Measurements from ENCODE around the gene OR10A5. TPM values are rescaled to one million over a fixed set of nuclear protein-coding genes. Genes with fewer than 3 reads are reported as not detected.
"Not testable (repeated sequence)": the region's sequence is repeated elsewhere in the genome, so short reads cannot be mapped to it uniquely, and the experiment has no call there.

OR10A5 gene, protein sequence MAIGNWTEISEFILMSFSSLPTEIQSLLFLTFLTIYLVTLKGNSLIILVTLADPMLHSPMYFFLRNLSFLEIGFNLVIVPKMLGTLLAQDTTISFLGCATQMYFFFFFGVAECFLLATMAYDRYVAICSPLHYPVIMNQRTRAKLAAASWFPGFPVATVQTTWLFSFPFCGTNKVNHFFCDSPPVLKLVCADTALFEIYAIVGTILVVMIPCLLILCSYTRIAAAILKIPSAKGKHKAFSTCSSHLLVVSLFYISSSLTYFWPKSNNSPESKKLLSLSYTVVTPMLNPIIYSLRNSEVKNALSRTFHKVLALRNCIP
- total RNA-seq, result not detected
- long read RNA-seq, result 0 reads

DNA sequence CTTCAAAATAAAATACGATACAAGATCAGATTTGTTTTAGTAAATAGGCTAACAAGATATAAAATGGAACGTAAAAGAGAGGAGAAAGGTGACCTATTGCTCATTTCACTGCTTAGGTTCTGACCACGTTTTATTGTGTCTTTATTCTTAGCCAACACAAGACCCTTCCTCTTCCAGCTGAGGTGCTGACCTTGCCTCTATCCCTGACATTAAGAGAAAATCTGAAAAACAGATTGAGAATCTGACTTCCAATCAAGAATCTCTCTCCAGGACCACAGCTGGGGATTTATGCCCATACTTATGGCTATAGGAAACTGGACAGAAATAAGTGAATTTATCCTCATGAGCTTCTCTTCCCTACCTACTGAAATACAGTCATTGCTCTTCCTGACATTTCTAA is at the start of gene OR10A5:
Gene OR10A5 (plus strand): TSS at position 301 of the 400 bp plus-strand sequence. CDS start 0 bp downstream, at position 301.
- intact Hi-C loops (cut with DNase I), result no loop called here
- DNase-seq (ENCODE audit: low spot score), result no peak

DNA sequence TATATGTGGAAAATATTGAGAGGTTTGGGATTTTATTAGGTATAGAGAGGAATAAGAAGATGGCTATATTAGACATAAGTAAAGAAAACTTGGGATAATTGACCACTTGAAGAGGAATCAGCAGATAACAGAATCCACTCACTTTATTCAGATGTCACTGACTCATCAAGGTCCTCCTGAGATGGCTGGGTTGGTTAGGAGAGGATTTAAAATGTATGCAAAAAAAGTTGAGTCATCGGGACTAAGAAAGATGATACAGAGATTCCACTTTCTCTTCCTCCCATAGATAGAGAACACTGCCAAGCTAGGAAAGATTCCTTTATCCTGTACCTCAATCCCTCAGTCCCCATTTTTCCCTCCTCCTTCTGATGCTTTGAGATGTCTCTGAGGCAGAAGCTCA is 46.1 kb upstream of the OR10A5 start, which contains the start of gene OR6A2:
Gene OR6A2 (minus strand): TSS at position 288 of the 400 bp plus-strand sequence. CDS start 3,981 bp downstream, outside the sequence.
- no peak for DNase-seq (ENCODE audit: low spot score)
- intact Hi-C loops (cut with DNase I), result no loop called here

DNA sequence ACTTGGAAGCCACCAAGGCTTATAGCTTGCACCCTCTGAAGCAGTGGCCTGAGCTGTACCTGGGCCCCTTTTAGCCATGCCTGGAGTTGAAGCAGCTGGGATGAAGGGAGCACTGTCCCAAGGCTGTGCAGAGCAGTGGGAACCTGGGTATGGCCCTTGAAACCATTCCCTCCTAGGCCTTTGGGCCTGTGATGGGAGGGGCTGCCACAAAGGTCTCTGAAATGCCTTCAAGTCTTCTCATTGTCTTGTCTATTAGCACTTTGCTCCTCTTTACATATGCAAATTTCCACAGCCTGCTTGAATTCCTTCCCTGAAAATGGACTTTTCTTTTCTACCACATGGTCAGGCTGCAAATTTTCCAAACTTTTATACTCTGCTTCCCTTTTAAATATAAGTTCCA is 44.4 kb upstream of the OR10A5 start:
- DNase-seq (ENCODE audit: low spot score); intact Hi-C loops (cut with DNase I): not testable (repeated sequence)

DNA sequence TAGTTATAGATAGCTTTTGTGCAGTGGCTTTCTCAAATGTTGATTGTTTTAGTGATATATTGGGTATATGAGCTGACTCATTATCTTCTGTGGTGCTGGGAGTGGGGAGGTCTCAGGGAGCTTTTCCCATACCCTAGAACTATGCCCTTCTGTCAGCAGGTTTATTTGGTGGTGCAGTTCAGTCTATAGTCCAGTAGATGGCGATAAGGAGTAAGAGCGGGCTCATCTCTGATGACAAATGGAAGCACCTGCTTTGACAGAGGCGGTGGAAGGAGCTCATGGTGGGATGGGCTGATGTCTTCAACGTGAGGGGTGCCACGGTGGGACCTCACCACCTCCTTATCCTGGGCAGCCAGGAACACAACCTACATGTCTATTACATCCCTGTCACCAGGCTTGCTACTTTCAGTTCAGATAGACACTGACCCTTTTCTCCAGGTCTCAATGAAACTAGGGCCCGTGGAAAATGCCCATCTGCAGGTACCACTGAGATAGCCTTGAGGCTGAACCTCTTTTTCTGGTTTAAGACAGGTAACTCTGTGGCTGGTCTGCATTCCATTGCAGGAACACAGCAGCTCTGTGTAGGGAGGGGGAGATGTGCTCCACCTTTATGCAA is 33.0 kb upstream of the OR10A5 start:
- DNase-seq (ENCODE audit: low spot score), result no peak
- intact Hi-C loops (cut with DNase I), result no loop called here

DNA sequence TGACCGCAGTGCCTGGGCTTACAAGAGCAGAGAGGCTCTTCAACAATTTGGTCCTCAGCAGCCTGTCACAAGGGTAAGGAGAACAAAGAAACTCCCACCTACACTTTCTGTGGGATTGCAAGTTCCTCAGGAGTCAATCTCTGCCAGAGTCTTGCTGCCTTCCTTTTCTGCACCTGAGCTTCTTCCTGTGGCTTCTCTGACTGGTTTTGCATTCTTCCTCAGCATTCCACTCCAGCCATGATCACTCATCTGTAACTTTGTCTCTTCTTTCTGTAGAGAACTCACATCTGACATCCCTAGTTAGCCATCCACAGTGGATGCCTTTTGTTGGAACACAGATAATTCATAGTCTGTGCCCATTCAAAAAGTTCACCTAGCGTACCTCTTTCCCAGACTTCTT is 31.8 kb upstream of the OR10A5 start:
- intact Hi-C loops (cut with DNase I), result no loop called here
- DNase-seq (ENCODE audit: low spot score), result no peak

DNA sequence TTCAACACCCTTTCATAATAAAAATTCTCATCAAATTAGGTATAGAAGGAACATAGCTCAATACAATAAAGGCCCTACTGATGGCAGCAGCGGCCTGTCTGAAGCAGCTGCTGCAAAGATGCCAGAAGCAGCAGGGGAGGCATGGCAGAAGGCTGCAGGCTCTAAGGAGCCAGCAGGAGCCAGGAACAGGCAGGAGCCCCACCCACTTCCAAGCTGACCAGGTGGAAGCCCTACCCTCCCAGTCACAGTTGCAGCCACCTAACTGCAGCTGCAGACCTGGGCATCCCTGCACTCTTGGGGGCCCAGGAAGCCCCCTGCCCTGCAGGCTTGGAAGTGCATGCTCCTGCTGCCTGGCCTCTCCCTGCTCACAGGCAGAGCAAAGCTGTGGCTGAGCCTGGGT is 27.8 kb upstream of the OR10A5 start:
- intact Hi-C loops (cut with DNase I), result no loop called here
- no peak for DNase-seq (ENCODE audit: low spot score)

DNA sequence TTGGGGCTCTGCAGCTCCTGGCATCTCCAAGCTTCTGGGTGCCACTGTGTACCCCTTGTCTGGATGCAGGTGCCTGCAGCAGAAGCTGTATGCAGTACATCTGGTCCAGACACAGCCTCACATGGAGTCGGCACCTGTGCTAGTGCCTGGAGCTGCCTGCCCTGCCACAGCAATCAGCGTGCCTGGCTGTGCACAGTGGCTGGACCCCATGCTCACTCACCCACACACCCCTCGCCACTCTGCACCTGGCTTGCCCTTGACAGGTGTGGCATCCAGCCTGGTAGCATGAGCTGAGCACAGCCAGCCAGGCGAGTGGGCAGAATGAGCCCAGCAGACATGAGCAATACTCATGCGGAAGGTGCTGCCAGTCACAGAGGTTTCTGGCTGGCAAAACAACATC is 26.5 kb upstream of the OR10A5 start:
- no peak for DNase-seq (ENCODE audit: low spot score)
- intact Hi-C loops (cut with DNase I), result no loop called here

DNA sequence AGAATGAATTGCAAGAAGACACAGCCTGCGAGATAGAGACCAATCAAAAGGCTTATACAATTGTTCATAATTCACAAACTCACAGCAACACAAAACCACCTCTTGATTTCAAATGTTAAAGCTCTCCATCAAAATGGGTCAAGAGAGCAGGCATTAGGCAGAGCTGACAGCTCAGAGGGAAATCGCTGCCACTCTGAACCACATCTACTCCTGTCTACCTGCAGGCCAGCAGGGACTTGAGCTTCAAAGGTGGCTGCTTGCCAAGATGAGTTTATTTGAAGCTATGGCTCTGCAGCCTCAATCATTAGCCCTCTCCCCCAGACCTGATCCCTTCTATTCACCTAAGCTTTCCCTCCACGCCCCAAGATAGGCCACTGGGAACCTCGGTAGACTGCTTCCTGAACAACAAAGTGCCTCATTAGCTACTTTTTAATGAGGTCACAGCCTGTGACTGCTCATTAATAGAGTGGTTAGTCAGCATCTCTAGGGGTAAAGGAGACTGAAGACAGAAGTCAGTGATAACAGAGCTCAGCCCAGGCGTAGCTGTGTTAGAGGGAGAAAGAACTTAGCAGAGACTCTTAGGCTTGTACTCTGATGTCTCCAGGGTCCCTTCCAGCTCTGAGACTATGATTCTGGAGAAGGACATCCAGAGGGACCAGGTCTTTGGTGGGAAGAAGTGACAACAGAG is 21.2 kb upstream of the OR10A5 start:
- intact Hi-C loops (cut with DNase I), result no loop called here
- DNase-seq (ENCODE audit: low spot score), result no peak

DNA sequence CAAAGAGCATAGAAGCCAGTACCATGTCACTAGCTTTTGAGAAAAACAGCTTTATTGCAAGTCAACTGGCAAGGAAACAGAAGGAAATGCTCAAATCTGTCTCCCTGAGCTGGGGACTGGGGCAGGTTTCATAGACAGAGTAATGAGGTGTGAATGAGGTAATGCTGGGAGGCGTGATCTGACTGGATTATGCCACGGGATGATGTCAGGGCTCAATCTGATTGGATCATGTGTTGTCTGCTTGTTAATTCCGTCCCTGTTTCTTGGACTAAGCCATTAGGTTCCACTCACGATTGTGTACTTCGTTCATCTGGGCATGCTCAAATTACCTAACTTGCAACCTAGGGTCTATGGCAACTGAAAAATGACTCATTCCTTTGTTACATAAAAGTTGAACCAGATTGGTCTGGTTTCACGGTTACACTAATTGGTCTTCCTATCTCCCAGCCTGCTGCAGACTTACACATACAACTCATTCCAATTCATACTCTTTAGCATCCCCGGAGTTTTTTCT is 20.2 kb upstream of the OR10A5 start:
- DNase-seq (ENCODE audit: low spot score), result no peak
- intact Hi-C loops (cut with DNase I), result no loop called here

DNA sequence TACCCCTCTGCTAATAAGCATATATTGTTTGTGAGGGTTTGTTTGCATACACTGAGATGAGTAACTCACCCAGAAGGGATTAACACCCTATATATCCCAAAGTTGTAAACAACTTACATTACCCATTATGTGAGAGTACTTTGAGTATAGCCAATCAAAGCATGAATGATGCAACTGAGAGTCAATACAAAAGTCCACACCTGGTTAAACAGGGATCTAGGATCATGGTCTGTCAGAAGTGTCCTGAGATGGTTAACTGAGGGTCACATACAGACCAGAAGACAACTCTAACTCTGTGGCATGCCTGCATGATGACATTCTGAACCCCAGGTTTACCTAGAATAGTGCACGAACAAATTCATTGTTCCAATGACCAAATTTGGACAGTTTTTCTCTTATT is 17.4 kb upstream of the OR10A5 start:
- intact Hi-C loops (cut with DNase I), result no loop called here

DNA sequence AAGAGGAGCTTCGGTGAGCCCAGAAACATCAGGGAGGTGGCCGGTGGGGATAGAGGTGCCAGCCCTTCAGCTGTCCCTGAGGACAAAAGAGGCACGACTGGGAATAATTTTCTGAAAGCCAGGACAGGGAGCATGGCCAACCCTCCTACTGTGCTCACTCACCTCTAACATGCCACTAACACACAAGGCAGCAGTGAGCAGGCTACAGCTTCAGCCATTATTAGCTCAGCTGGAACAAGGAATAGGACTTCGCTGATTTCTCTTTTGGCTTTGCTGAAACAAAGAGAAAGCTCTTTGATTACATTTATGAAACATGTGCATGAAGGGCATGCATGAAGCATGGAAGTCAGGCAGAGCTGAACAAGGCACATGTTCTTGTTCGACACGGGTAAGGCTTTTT is 12.1 kb upstream of the OR10A5 start:
- no peak for DNase-seq (ENCODE audit: low spot score)
- intact Hi-C loops (cut with DNase I), result no loop called here

More for the DNA sequence above, 17.4 kb upstream of the OR10A5 start:
- DNase-seq (ENCODE audit: low spot score), result no peak

DNA sequence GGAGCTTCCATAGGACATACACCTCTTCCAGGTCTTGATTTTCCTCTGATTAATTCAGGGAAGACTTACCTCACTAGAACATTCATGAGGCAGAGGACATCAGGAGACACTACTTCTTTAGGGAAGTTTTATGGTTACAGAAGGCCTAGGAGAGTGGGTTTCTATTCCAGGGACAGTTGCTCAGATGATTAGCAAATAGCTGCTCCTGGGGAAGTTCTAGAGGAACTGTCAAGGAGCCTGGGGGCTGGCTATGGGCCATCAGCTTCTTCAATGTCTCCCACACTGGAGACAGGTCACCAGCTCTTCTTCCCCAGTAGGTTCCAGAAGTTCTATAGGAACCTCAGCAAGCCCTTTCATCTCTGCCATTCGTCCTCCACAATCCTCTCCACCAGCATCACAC is 11.5 kb upstream of the OR10A5 start:
- intact Hi-C loops (cut with DNase I), result no loop called here

DNA sequence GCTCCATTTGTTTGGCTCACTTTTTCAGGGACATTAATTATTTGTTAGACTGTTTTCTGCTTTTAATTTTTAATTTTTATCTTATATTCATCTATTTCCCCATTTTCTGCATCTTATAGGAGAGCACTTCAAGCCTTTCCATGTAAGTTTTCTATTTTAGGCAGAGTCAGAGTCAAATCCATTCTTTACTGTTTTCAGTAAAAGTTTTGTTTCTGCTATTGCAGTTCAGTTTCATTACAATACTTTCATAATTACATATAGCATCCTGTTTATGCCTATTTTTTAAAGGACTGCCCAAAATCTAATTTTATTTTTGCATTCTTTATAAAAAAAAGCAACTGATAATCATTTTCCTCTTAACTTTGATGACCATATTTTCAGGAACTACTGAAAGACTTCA is 3.8 kb upstream of the OR10A5 start:
- DNase-seq (ENCODE audit: low spot score), result no peak
- intact Hi-C loops (cut with DNase I), result no loop called here

More for the DNA sequence above, 11.5 kb upstream of the OR10A5 start:
- no peak for DNase-seq (ENCODE audit: low spot score)

DNA sequence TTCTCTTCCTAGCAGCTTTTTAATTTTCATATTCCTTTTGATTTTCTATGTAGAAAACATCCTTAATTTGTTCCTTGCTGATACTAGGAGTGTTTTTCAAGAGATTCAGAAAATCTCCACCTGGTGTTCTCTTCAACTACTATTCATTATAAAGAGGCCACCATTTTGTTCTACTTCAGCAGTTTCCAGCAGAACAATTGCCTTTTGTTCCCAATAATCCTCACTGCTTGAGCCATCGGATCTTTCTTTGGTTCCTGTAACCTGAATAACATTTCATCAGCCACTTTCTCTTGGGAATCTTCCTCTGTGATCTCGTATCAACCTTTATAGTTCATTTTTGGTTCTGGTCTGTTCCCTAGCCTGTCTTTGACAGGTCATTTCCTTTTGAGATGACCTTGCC is 1.8 kb upstream of the OR10A5 start:
- no peak for DNase-seq (ENCODE audit: low spot score)
- intact Hi-C loops (cut with DNase I), result no loop called here

DNA sequence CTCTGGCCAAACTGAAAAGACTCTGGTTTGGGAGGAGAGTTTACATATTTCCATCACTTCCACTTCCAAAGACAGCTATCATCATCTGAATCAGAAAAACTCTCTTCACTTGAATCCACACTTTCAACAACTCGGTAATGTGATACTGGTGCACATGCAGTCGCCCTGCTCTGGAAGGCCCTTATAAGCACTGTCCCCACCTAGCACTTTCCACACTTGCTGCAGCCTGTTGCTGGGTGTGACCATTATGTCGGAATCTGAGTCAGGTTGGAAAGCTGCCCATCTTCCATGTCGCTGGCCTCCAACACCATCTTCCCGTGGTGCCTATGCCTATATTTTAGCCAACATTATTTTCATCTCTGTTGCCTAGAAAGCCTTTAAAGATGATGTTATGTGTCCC is 1.1 kb upstream of the OR10A5 start:
- intact Hi-C loops (cut with DNase I), result no loop called here
- DNase-seq (ENCODE audit: low spot score), result no peak

DNA sequence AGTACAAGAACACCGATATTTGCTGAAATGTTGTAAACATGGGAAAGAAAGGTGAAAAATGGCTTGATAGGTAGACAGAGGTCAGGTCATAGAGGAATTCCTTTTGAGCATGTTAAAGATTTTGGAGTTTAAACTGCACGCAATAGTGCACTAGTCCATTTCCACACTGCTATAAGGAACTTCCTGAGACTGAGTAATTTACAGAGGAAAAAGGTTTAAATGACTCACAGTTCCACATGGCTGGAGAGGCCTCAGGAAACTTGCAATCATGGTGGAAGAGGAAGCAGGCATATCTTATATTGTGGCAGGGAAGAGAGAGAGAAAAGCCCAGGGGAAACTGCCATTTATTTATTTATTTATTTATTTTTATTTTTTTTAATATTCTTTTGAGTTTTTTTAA is 5.0 kb downstream of the OR10A5 start:
- no peak for DNase-seq (ENCODE audit: low spot score)
- intact Hi-C loops (cut with DNase I), result no loop called here

DNA sequence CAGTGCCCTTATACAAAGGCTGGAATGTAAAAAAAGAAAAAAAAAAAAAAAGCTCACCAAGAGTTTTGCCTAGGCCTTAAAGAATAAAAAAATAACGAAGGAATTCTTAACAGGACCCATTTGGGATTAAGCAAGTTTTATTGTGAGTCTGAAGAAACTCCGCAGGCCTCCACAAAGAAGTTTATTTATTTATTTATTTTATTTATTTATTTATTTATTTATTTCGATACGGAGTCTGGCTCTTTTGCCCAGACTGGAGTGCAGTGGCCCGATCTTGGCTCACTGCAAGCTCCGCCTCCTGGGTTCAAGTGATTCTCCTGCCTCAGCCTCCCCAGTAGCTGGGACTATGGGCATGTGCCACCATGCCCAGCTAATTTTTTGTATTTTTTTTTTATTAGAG is 9.3 kb downstream of the OR10A5 start:
- DNase-seq (ENCODE audit: low spot score); intact Hi-C loops (cut with DNase I): not testable (repeated sequence)

DNA sequence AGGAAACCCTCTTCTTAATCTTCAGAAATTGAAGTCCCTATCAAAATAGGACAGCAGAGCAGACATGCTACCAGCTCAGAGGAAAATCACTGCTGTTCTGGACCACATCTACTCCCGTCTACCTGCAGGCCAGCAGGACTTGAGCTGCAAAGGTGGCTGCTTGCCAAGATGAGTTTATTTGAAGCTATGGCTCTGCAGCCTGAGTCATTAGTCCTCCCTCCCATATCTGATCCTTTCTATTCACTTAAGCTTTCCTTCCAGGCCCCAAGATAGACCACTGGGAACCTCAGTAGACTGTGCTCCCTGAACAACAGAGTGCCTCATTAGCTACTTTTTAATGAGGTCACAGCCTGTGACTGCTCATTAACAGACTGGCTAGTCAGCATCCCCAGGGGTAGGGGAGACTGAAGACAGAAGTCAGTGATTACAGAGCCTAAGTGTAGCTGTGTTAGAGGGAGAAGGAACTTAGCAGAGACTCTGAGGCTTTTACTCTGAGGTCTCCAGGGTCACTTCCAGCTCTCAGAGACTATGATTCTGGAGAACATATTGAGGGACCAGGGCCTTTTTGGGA is 10.6 kb downstream of the OR10A5 start:
- DNase-seq (ENCODE audit: low spot score), result no peak
- intact Hi-C loops (cut with DNase I), result no loop called here

DNA sequence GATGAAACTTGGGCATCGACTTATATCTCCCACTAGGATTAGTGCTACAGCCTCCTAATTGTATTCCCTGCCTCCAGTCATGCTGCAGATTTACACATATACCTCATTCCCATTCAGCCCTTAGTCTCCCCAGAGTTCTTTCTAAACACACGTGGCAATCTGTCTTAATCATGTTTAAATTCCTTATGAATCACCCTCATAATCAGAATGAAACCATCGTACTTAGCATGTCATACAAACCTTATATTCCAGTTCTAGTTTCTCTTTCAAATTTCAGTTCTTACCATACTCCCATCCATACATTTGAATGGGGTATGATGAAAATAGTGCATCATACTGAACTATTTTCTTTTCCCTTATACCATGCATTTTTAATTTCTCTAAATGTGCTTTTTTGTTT is 11.4 kb downstream of the OR10A5 start:
- intact Hi-C loops (cut with DNase I), result no loop called here
- DNase-seq (ENCODE audit: low spot score), result no peak

DNA sequence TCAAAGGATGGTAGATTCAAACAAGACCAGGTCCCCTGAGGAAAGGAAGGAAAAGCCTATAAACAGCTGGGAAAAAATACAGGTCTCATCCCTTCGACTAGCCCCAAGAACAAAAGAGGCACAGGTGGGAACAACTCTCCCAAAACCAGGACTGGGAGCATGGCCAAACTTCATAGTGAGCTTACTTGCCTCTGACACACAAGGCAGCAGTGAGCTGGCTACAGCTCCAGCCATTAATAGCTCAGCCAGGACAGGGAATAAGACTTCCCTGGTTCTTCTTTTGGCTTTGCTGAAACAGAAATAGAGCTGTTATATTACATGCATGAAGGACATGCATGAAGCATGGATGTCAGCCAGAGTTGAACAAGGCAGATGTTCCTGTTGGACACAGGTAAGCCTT is 17.5 kb downstream of the OR10A5 start, which contains the start of gene OR10A2:
Gene OR10A2 (plus strand): TSS at position 97 of the 400 bp plus-strand sequence. CDS start 6,698 bp downstream, outside the sequence.
- intact Hi-C loops (cut with DNase I), result no loop called here
- no peak for DNase-seq (ENCODE audit: low spot score)

All from cardiac septum (tissue), 1 donor.